Uterus (tissue), 2 donors: Measurements from ENCODE around the gene IMMP1L.

Experiments used
- POLR2A ChIP-seq, 2 donors: fragments of 450-650 bp; IDR thresholded peaks; one replicate each; pipeline ENCODE4 v1.6.1; 2016; ENCODE audit warnings: antibody characterized with exemption in 2 of 2, mild to moderate bottlenecking in 1 of 2, moderate library complexity in 1 of 2
- TF ChIP-seq, protein P1 (sequence below), 4 experiments: fragments of 200-600 bp in 2 of 4; fragments of 450-650 bp in 2 of 4; sonication (generic) in 2 of 4; IDR thresholded peaks; one replicate each; pipeline ENCODE4 v1.5.1; 2016 to 2019; ENCODE audit warnings: antibody characterized with exemption in 4 of 4, mild to moderate bottlenecking in 2 of 4, moderate library complexity in 1 of 4

DNA sequence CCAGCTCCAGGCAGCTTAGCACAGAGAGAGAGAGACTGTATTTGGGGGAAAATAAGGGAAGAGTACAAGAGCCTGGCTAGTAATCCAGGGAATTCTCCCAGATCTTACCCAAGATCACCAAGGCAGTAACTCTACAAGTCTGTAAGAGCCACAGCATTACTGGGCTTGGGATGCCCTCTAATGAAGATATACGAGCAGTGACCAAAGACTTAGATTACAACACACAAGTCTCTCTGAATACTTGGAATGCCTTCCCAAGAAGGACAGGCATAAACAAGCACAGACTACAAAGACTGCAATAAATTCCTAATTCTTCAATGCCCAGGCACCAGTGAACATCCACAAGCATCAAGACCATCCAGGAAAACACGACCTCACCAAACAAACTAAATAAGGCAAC is 122.0 kb downstream of the IMMP1L start:
- TF ChIP-seq POLR2A (IDR thresholded peaks at IDR 0.05), result no peak
- TF ChIP-seq, protein P1, sequence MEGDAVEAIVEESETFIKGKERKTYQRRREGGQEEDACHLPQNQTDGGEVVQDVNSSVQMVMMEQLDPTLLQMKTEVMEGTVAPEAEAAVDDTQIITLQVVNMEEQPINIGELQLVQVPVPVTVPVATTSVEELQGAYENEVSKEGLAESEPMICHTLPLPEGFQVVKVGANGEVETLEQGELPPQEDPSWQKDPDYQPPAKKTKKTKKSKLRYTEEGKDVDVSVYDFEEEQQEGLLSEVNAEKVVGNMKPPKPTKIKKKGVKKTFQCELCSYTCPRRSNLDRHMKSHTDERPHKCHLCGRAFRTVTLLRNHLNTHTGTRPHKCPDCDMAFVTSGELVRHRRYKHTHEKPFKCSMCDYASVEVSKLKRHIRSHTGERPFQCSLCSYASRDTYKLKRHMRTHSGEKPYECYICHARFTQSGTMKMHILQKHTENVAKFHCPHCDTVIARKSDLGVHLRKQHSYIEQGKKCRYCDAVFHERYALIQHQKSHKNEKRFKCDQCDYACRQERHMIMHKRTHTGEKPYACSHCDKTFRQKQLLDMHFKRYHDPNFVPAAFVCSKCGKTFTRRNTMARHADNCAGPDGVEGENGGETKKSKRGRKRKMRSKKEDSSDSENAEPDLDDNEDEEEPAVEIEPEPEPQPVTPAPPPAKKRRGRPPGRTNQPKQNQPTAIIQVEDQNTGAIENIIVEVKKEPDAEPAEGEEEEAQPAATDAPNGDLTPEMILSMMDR (IDR thresholded peaks at IDR 0.05), result no peak
